Measurements from ENCODE around the gene ABCC1. TPM values are rescaled to one million over a fixed set of nuclear protein-coding genes. Genes with fewer than 3 reads are reported as not detected.

Gene ABCC1
- total and polyA plus RNA-seq, 12 donors = 6.1 to 32.8 (median 21.6) TPM

GRCh38 chr16:16059895-16060590 lies 110.6 kb downstream of the ABCC1 start:
- Histone ChIP-seq H3K4me1 (peaks cover 0 to 15% (median 6%) of the 10 kb centered on the region in 9 donors), H3K27ac (no peak overlapping the region), H3K4me3 (no peak overlapping the region), H3K36me3 (peaks cover 0 to 88% (median 8%) of the 10 kb centered on the region in 9 donors), H3K9me3 (no peaks in the 10 kb centered on the region), H3K27me3 (no peaks in the 10 kb centered on the region)
- ATAC-seq (no peak), DNase-seq (no peak)
- intact Hi-C loops (cut with DNase I) = loop anchor here in 1 of 10 donors (5.0 kb wide), 1 partner anchor 38 kb away; no protein-coding TSS in a partner anchor
- TF ChIP-seq, protein P1, sequence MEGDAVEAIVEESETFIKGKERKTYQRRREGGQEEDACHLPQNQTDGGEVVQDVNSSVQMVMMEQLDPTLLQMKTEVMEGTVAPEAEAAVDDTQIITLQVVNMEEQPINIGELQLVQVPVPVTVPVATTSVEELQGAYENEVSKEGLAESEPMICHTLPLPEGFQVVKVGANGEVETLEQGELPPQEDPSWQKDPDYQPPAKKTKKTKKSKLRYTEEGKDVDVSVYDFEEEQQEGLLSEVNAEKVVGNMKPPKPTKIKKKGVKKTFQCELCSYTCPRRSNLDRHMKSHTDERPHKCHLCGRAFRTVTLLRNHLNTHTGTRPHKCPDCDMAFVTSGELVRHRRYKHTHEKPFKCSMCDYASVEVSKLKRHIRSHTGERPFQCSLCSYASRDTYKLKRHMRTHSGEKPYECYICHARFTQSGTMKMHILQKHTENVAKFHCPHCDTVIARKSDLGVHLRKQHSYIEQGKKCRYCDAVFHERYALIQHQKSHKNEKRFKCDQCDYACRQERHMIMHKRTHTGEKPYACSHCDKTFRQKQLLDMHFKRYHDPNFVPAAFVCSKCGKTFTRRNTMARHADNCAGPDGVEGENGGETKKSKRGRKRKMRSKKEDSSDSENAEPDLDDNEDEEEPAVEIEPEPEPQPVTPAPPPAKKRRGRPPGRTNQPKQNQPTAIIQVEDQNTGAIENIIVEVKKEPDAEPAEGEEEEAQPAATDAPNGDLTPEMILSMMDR (IDR thresholded peaks at IDR 0.05) = no peak
- WGBS, 2 donors = 94 to 95% methylated on average over 11 of the region's 11 CpGs

- Histone ChIP-seq H3K4me3 (no peak overlapping the region), H3K9me3 (no peaks in the 10 kb centered on the region), H3K27me3 (no peaks in the 10 kb centered on the region), H3K4me1 (peaks cover 0 to 20% (median 6%) of the 10 kb centered on the region in 9 donors), H3K27ac (peak overlapping the region in 4 of 10 donors; percentile 17 to 67 (median 22)), H3K36me3 (peaks cover 0 to 70% (median 0%) of the 10 kb centered on the region in 9 donors)
- TF ChIP-seq, protein P1 (IDR thresholded peaks at IDR 0.05) = peak in 1 of 9 donors; percentile 5
- DNase-seq (no peak), ATAC-seq (peak; percentile 16 to 72 (median 54))
- WGBS, 2 donors = 44 to 69% methylated on average over 16 of the region's 16 CpGs
- intact Hi-C loops (cut with DNase I) = no loop called here
Observed at GRCh38 chr16:16062023-16062937, 112.9 kb downstream of the ABCC1 start.

GRCh38 chr16:16063683-16064082 lies 114.3 kb downstream of the ABCC1 start:
- intact Hi-C loops (cut with DNase I) = no loop called here
- H3K36me3 ChIP-seq = peaks cover 0 to 69% (median 0%) of the 10 kb centered on the region in 9 donors
- no peak for DNase-seq
- TF ChIP-seq, protein P1 (IDR thresholded peaks at IDR 0.05) = no peak
- H3K27ac ChIP-seq = peak overlapping the region in 1 of 10 donors; percentile 67
- H3K27me3 ChIP-seq = no peaks in the 10 kb centered on the region
- H3K9me3 ChIP-seq = no peaks in the 10 kb centered on the region
- H3K4me1 ChIP-seq = peaks cover 0 to 23% (median 6%) of the 10 kb centered on the region in 9 donors
- H3K4me3 ChIP-seq = no peak overlapping the region
- ATAC-seq = no peak
- WGBS, 2 donors = 84 to 90% methylated on average over 2 of the region's 2 CpGs

DNA sequence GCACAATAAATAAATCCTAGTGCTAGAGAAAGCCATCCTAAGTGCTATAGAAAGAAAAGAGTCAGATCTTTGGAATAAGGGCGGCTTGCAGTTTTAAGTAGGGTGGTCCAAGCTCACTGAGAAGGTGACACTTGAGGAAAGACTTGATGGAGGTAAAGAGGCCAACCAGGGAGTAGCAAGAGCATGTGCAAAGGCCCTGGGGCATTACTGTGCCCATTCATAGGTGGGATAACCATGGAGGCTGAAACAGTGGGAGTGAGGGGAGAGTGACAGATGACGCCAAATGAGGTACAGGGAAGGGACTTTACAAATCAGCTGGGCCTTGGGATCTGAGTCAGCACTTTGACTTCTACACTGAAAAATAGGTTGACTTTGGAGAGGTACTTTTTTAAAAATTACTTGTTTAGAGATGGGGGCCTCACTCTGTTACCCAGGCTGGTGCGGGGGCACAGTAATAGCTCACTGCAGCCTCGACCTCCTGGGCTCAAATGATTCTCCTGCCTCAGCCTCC lies 115.5 kb downstream of the ABCC1 start:
- peaks cover 0 to 23% (median 6%) of the 10 kb centered on the region in 9 donors for H3K4me1 ChIP-seq
- H3K9me3 ChIP-seq = no peaks in the 10 kb centered on the region
- DNase-seq (no peak), ATAC-seq (no peak)
- H3K27me3 ChIP-seq = no peaks in the 10 kb centered on the region
- 97 to 98% methylated on average over 4 of the region's 4 CpGs for WGBS, 2 donors
- intact Hi-C loops (cut with DNase I) = no loop called here
- TF ChIP-seq, protein P1 (IDR thresholded peaks at IDR 0.05) = no peak
- H3K36me3 ChIP-seq = peaks cover 0 to 70% (median 0%) of the 10 kb centered on the region in 9 donors
- no peak overlapping the region for H3K4me3 ChIP-seq
- no peak overlapping the region for H3K27ac ChIP-seq
